HepG2 (cell line): Measurements from ENCODE around the gene HOXA7. TPM values are rescaled to one million over a fixed set of nuclear protein-coding genes. Genes with fewer than 3 reads are reported as not detected.

Source experiments
- ATAC-seq: fragments of 200-7000 bp; cut with Tn5 transposase; 3 replicates; pipeline ENCODE4 v1.9.1; 2020; ENCODE audit warnings: mild to moderate bottlenecking, moderate library complexity
- BruUV-seq: library from RNA; stranded (reverse); fragments of 400-500 nt; replicated peaks from 2 replicates; lab custom pipeline; 2021; lab: Mats Ljungman, UMichigan
- CTCF ChIA-PET: fragments of 300-600 bp; formaldehyde crosslinking; extraction: SDS; loops from one replicate; lab custom pipeline; 2021; ENCODE audit warnings: low total read pairs, inconsistent platforms, low intra/inter-chr PET ratio; lab: Yijun Ruan, JAX
- POLR2A ChIA-PET: fragments of 350-600 bp; sonication (Branson Sonifier 250); formaldehyde crosslinking; loops from one replicate; lab custom pipeline; 2020; ENCODE audit warnings: antibody characterized with exemption, inconsistent platforms; lab: Yijun Ruan, JAX
- DNase-seq: peaks from one replicate; pipeline ENCODE4 v3.0.0-alpha.2; 2015; ENCODE audit warnings: low spot score
- FAIRE-seq: peaks from 3 replicates; lab custom pipeline; 2011; peaks lifted over from hg19 to GRCh38; lab: Jason Lieb, UNC
- H2AFZ ChIP-seq: one replicate; pipeline ENCODE4 v1.6.1; 2011; ENCODE audit warnings: low read length, inconsistent platforms
- H3K27ac ChIP-seq: fragments of 300-600 bp; 3 replicates; pipeline ENCODE4 v1.8.0; 2011; ENCODE audit warnings: mixed run types, mild to moderate bottlenecking, mixed read lengths, low read length, inconsistent platforms; ENCODE audit not compliant: insufficient read depth; ENCODE audit errors: extremely low read length
- H3K27me3 ChIP-seq, 2 experiments: fragments of 200-600 bp in 1 of 2; 2 replicates in 1 of 2; 3 replicates in 1 of 2; pipeline versions ENCODE4 v1.6.0 to v1.8.0; 2011; ENCODE audit warnings: low read length in 2 of 2, mild to moderate bottlenecking in 2 of 2, moderate library complexity in 2 of 2, inconsistent platforms in 1 of 2; ENCODE audit not compliant: insufficient read depth in 2 of 2, control insufficient read depth in 1 of 2
- H3K36me3 ChIP-seq, 2 experiments: fragments of 200-600 bp in 1 of 2; replicated peaks in 1 of 2; 2 replicates in 1 of 2; 3 replicates in 1 of 2; pipeline versions ENCODE4 v1.5.1 to v1.8.0; 2011; ENCODE audit warnings: low read length in 2 of 2, inconsistent platforms in 1 of 2; ENCODE audit not compliant: insufficient read depth in 2 of 2, control insufficient read depth in 1 of 2
- H3K4me1 ChIP-seq: 2 replicates; pipeline ENCODE4 v1.5.1; 2012; ENCODE audit warnings: low read length, inconsistent platforms; ENCODE audit not compliant: insufficient read depth
- H3K4me2 ChIP-seq: 2 replicates; pipeline ENCODE4 v1.6.0; 2011; ENCODE audit warnings: low read depth, low read length, inconsistent platforms
- H3K4me3 ChIP-seq, 3 experiments: fragments of 200-600 bp in 1 of 3; sonication (generic), shearing (Covaris generic) in 1 of 3; replicated peaks in 1 of 3; 2 replicates each; pipeline ENCODE4 v1.5.1; 2011 to 2016; ENCODE audit warnings: low read length in 3 of 3, inconsistent platforms in 2 of 3, low read depth in 2 of 3, mild to moderate bottlenecking in 2 of 3, control low read depth in 1 of 3, mixed read lengths in 1 of 3; ENCODE audit not compliant: insufficient read depth in 1 of 3
- H3K79me2 ChIP-seq: one replicate; pipeline ENCODE4 v1.6.1; 2011; ENCODE audit warnings: low read length, inconsistent platforms; ENCODE audit not compliant: insufficient read depth
- H3K9ac ChIP-seq: 2 replicates; pipeline ENCODE4 v1.6.0; 2011; ENCODE audit warnings: mild to moderate bottlenecking, low read depth, low read length, inconsistent platforms; ENCODE audit not compliant: insufficient read depth
- H3K9me3 ChIP-seq: 2 replicates; pipeline ENCODE4 v1.5.1; 2012; ENCODE audit warnings: mild to moderate bottlenecking, low read length
- H4K20me1 ChIP-seq: 2 replicates; pipeline ENCODE4 v1.6.0; 2011; ENCODE audit warnings: inconsistent platforms, mild to moderate bottlenecking, low read length, moderate library complexity; ENCODE audit not compliant: insufficient read depth
- ARHGAP35 ChIP-seq: sonication (generic); formaldehyde crosslinking; IDR thresholded peaks from 2 replicates; pipeline ENCODE4 v1.9.0; 2022; ENCODE audit warnings: mild to moderate bottlenecking, inconsistent platforms, moderate library complexity, missing genetic modification reagents, borderline replicate concordance
- KDM2A ChIP-seq: sonication (generic); formaldehyde crosslinking; IDR thresholded peaks from 2 replicates; pipeline ENCODE4 v1.4.0; 2020; ENCODE audit warnings: low read depth, missing genetic modification reagents, borderline replicate concordance
- MAFK ChIP-seq, 2 experiments: IDR thresholded peaks in 1 of 2; conservative IDR thresholded peaks in 1 of 2; 2 replicates each; pipeline ENCODE4 v1.6.1; 2011; ENCODE audit warnings: improper control_type of control experiment in 2 of 2, low read length in 2 of 2
- MEIS2 ChIP-seq: sonication (generic); formaldehyde crosslinking; IDR thresholded peaks from 2 replicates; pipeline ENCODE4 v1.9.0; 2021; ENCODE audit warnings: mild to moderate bottlenecking, missing genetic modification reagents
- NKX3-1 ChIP-seq: sonication (generic); formaldehyde crosslinking; IDR thresholded peaks from 2 replicates; pipeline ENCODE4 v1.5.0; 2020; ENCODE audit warnings: missing genetic modification reagents
- PAWR ChIP-seq: sonication (generic); formaldehyde crosslinking; IDR thresholded peaks from 2 replicates; pipeline ENCODE4 v1.4.0; 2020; ENCODE audit warnings: missing genetic modification reagents, mild to moderate bottlenecking, borderline replicate concordance
- SP140L ChIP-seq: sonication (generic); formaldehyde crosslinking; IDR thresholded peaks from 2 replicates; pipeline ENCODE4 v1.4.0; 2020; ENCODE audit warnings: missing genetic modification reagents, borderline replicate concordance
- TBP ChIP-seq: sonication (generic); formaldehyde crosslinking; IDR thresholded peaks from 2 replicates; pipeline ENCODE4 v1.5.0; 2020; ENCODE audit warnings: missing genetic modification reagents
- THYN1 ChIP-seq: sonication (generic); formaldehyde crosslinking; IDR thresholded peaks from 2 replicates; pipeline ENCODE4 v1.8.1; 2023; ENCODE audit warnings: low read depth, mild to moderate bottlenecking, moderate library complexity, missing genetic modification reagents, borderline replicate concordance
- ZEB1 ChIP-seq: IDR thresholded peaks from 2 replicates; pipeline ENCODE4 v1.6.1; 2012; ENCODE audit warnings: mild to moderate bottlenecking, low read depth, inconsistent platforms; ENCODE audit not compliant: insufficient replicate concordance
- ZIK1 ChIP-seq: sonication (generic); formaldehyde crosslinking; IDR thresholded peaks from 2 replicates; pipeline ENCODE4 v1.5.0; 2020; ENCODE audit warnings: mild to moderate bottlenecking, low read depth, missing genetic modification reagents, borderline replicate concordance
- ZNF274 ChIP-seq: sonication (generic); formaldehyde crosslinking; IDR thresholded peaks from 2 replicates; pipeline ENCODE4 v1.5.1; 2020; ENCODE audit warnings: mild to moderate bottlenecking, missing genetic modification reagents
- ZNF30 ChIP-seq: sonication (generic); formaldehyde crosslinking; IDR thresholded peaks from 2 replicates; pipeline ENCODE4 v1.5.0; 2020; ENCODE audit warnings: mild to moderate bottlenecking, missing genetic modification reagents
- ZNF552 ChIP-seq: sonication (generic); formaldehyde crosslinking; IDR thresholded peaks from 2 replicates; pipeline ENCODE4 v1.9.0; 2022; ENCODE audit warnings: missing genetic modification reagents, mild to moderate bottlenecking, borderline replicate concordance
- WGBS: methylation state at CpG from one replicate; pipeline ENCODE4 v1.1.6; 2017; ENCODE audit warnings: low lambda C conversion rate; 5-methylcytosine and 5-hydroxymethylcytosine counted together
- in situ Hi-C: cut with HindIII; loops from 2 replicates; pipeline ENCODE4 v1.10.0; 2017; ENCODE audit warnings: low pct_unique_long_range_greater_than_20kb; ENCODE audit not compliant: extremely low pct_ligation_motif_present
- intact Hi-C: fragments of 100-400 bp; cut with micrococcal nuclease; formaldehyde crosslinking; loops from one replicate; pipeline ENCODE4 v1.10.0; 2022; ENCODE audit not compliant: unreplicated experiment
- polyA plus RNA-seq, 8 experiments: library from polyadenylated mRNA; depleted of rRNA in 3 of 8; stranded (reverse) in 7 of 8; unstranded in 1 of 8; fragments of >200 nt; fragmentation: Illumina TruSeq in 4 of 8; extraction: Trizol in 4 of 8; gene quantifications; 2 replicates each; pipeline versions ENCODE4 v1.2.1 to v1.2.3, GENCODE V29; 2011 to 2016; ENCODE audit warnings: low read depth in 4 of 8, missing spikeins in 1 of 8, mixed read lengths in 1 of 8; ENCODE audit not compliant: insufficient read depth in 1 of 8
- total RNA-seq, 5 experiments: library from RNA; depleted of rRNA; stranded (reverse); fragments of >200 nt; fragmentation: Illumina TruSeq; extraction: Trizol; gene quantifications; 2 replicates each; pipeline ENCODE4 v1.2.3, GENCODE V29; 2016; ENCODE audit warnings: low read depth in 1 of 5
- TF ChIP-seq, protein P1 (sequence below): sonication (generic); formaldehyde crosslinking; IDR thresholded peaks from 2 replicates; pipeline ENCODE4 v1.8.0; 2022; ENCODE audit warnings: missing genetic modification reagents, mild to moderate bottlenecking, borderline replicate concordance
- TF ChIP-seq, protein P2 (sequence below), 2 experiments: sonication (generic) in 1 of 2; formaldehyde crosslinking in 1 of 2; IDR thresholded peaks; 2 replicates each; pipeline versions ENCODE4 v1.4.0 to v1.6.1; 2018 to 2020; ENCODE audit warnings: missing genetic modification reagents in 2 of 2, borderline replicate concordance in 1 of 2, low read depth in 1 of 2, mild to moderate bottlenecking in 1 of 2, missing biosample characterization in 1 of 2

HOXA7 gene
- total and polyA plus RNA-seq, 2 of the 13 experiments (the other 11 are each of a cell fraction or from before 2014, with no cell fraction given): 0.05 TPM; not detected in 1

DNA sequence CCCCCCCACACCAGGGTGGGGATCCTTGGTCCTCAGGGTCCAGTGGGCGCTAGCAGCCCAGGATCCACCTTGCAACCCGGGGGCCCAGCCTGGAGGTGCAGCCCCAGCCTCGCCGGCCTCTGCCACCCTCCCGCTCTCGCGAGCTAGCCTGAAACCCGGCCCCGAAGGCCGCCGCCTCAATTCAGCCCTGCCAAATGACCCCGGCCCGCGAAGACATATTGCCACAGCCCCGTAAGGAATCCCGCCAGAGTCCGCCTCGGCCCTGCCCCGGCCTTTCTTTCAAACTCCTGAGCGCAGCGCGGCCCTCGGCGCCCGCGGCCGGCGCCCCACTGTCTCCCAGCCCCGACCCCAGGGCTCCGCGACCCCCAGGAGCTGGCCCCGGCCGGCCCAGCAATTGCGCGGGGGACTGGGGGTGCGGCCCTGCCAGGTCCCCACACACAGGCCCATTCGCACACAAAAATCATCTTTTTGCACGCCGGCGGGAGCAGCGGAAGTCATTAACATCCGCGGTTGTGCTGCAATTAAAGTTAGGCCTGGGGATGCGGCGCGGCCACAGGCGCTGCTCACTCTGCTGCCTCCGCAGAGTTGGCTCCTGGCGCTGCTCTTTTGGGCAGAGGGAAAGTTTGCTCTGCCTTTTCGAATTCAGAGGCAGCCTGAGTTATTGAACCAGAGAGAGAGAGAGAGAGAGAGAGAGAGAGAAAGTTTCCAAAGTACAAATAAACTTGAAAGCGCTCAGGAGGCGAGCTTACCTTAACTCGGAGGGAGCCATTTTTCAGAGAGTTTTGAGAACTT, 16.9 kb downstream of the HOXA7 start:
- no peak overlapping the region for H3K27ac ChIP-seq
- 98% methylated on average over 40 of the region's 53 CpGs for WGBS
- POLR2A ChIA-PET: no interaction called here
- no peak for FAIRE-seq
- no peak overlapping the region for H2AFZ ChIP-seq
- no peak overlapping the region for H3K4me2 ChIP-seq
- intact Hi-C loops: loop anchor here (5.0 kb wide), 1 partner anchor 762 kb away; no protein-coding TSS in a partner anchor
- no peak for TF ChIP-seq SP140L
- TF ChIP-seq THYN1 (CRISPR knock-in tag): no peak
- TF ChIP-seq, protein P1, sequence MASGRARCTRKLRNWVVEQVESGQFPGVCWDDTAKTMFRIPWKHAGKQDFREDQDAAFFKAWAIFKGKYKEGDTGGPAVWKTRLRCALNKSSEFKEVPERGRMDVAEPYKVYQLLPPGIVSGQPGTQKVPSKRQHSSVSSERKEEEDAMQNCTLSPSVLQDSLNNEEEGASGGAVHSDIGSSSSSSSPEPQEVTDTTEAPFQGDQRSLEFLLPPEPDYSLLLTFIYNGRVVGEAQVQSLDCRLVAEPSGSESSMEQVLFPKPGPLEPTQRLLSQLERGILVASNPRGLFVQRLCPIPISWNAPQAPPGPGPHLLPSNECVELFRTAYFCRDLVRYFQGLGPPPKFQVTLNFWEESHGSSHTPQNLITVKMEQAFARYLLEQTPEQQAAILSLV: no peak
- no peak for TF ChIP-seq ZIK1 (CRISPR knock-in tag)
- TF ChIP-seq TBP (CRISPR knock-in tag): no peak
- TF ChIP-seq PAWR: no peak
- TF ChIP-seq ZNF30 (CRISPR knock-in tag): no peak
- no peak for TF ChIP-seq ZEB1
- no peak for TF ChIP-seq ZNF274
- TF ChIP-seq MAFK (conservative IDR thresholded peaks at IDR 0.05 in 1 of 2, IDR thresholded peaks at IDR 0.05 in 1 of 2; ENCODE audit: low read length in 2 of 2): no peak
- no peak for TF ChIP-seq NKX3-1 (CRISPR knock-in tag)
- TF ChIP-seq ARHGAP35: no peak
- TF ChIP-seq MEIS2 (CRISPR knock-in tag): no peak
- TF ChIP-seq, protein P2, sequence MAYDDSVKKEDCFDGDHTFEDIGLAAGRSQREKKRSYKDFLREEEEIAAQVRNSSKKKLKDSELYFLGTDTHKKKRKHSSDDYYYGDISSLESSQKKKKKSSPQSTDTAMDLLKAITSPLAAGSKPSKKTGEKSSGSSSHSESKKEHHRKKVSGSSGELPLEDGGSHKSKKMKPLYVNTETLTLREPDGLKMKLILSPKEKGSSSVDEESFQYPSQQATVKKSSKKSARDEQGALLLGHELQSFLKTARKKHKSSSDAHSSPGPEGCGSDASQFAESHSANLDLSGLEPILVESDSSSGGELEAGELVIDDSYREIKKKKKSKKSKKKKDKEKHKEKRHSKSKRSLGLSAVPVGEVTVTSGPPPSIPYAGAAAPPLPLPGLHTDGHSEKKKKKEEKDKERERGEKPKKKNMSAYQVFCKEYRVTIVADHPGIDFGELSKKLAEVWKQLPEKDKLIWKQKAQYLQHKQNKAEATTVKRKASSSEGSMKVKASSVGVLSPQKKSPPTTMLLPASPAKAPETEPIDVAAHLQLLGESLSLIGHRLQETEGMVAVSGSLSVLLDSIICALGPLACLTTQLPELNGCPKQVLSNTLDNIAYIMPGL (CRISPR knock-in tag; IDR thresholded peaks at IDR 0.05; ENCODE audit: borderline replicate concordance in 1 of 2, low read depth in 1 of 2): no peak
- TF ChIP-seq KDM2A: no peak
- no peak for TF ChIP-seq ZNF552 (CRISPR knock-in tag)
- TF ChIP-seq, all 625 proteins: peak for 0
- no peak overlapping the region for H3K4me3 ChIP-seq
- peaks cover 34% of the 10 kb centered on the region for H3K4me1 ChIP-seq
- no peak for ATAC-seq
- no peak for DNase-seq
- CTCF ChIA-PET: no interaction called here
- H3K36me3 ChIP-seq: no peaks in the 10 kb centered on the region
- no peaks in the 10 kb centered on the region for H3K79me2 ChIP-seq
- H3K9ac ChIP-seq: no peak overlapping the region
- no peaks in the 10 kb centered on the region for H4K20me1 ChIP-seq
- H3K9me3 ChIP-seq: no peaks in the 10 kb centered on the region
- no TSS peak for BruUV-seq
- in situ Hi-C loops: no loop called here
- no peaks in the 10 kb centered on the region for H3K27me3 ChIP-seq
